Ovary (tissue), 9 donors: ENCODE measurements around the gene TMEM109. TPM values are rescaled to one million over a fixed set of nuclear protein-coding genes. Genes with fewer than 3 reads are reported as not detected.

Experiments
- DNase-seq, 5 donors: peaks; one replicate each; pipeline ENCODE4 v3.0.0-alpha.2; 2019 to 2020
- H3K27ac ChIP-seq, 2 donors: fragments of 200-600 bp; one replicate each; pipeline versions ENCODE4 v1.5.1 to v1.8.0; 2019 to 2022
- H3K27me3 ChIP-seq: fragments of 200-600 bp; one replicate; pipeline ENCODE4 v1.8.0; 2022
- H3K36me3 ChIP-seq: fragments of 200-600 bp; sonication (generic); one replicate; pipeline ENCODE4 v1.5.1; 2019
- H3K4me1 ChIP-seq: one replicate; pipeline ENCODE4 v1.8.1; 2013; ENCODE audit warnings: mild to moderate bottlenecking, moderate library complexity; ENCODE audit not compliant: insufficient read depth
- H3K4me3 ChIP-seq: fragments of 200-600 bp; sonication (generic); one replicate; pipeline ENCODE4 v1.5.1; 2017
- H3K9me3 ChIP-seq, 2 donors: fragments of 200-600 bp in 1 of 2; sonication (generic) in 1 of 2; one replicate each; pipeline versions ENCODE4 v1.5.1 to v1.8.1; 2013 to 2019; ENCODE audit warnings: mild to moderate bottlenecking in 1 of 2, moderate library complexity in 1 of 2
- CTCF ChIP-seq, 3 donors: fragments of 450-650 bp in 2 of 3; fragments of 200-600 bp in 1 of 3; IDR thresholded peaks; one replicate each; pipeline versions ENCODE4 v1.5.1 to v1.8.0; 2016 to 2022; ENCODE audit warnings: antibody characterized with exemption in 3 of 3, mild to moderate bottlenecking in 1 of 3
- EP300 ChIP-seq: sonication (generic); formaldehyde crosslinking; IDR thresholded peaks from one replicate; pipeline ENCODE4 v1.6.1; 2017; ENCODE audit warnings: antibody characterized with exemption
- POLR2A ChIP-seq: fragments of 450-650 bp; IDR thresholded peaks from one replicate; pipeline ENCODE4 v1.6.1; 2017; ENCODE audit warnings: antibody characterized with exemption, mild to moderate bottlenecking, moderate library complexity
- WGBS, 3 donors: extraction: QIAGEN DNeasy Blood & Tissue Kit in 1 of 3; methylation state at CpG; one replicate each; pipeline versions ENCODE4 v1.1.5 to v1.1.7; 2013 to 2017; 5-methylcytosine and 5-hydroxymethylcytosine counted together
- intact Hi-C, 4 donors: fragments of 100-400 bp; cut with DNase I; formaldehyde crosslinking; loops; one replicate each; pipeline versions ENCODE4 v1.11.0 to v1.15.1; 2022 to 2023
- polyA plus RNA-seq, 2 donors: library from polyadenylated mRNA; stranded (reverse); fragments of 200-250 nt in 1 of 2; fragments of 350-450 nt in 1 of 2; fragmentation: Illumina TruSeq in 1 of 2; extraction: RNeasy Lipid Tissue Mini Kit (QIAGEN cat#74804) in 1 of 2; gene quantifications; one replicate each; pipeline ENCODE4 v1.2.3, GENCODE V29; 2013 to 2014
- total RNA-seq, 7 donors: library from RNA; depleted of rRNA in 2 of 7; stranded (reverse); fragments of >200 nt in 2 of 7; fragmentation: NEBNext Ultra II Directional in 3 of 7; extraction: Animal tissue kit (Norgen Biotek cat#: 25700) in 3 of 7; gene quantifications; one replicate each; pipeline versions ENCODE4 v1.1.0 to v1.2.4, GENCODE V29; 2016 to 2023
- donor health status: DM: no; HTN: no; CAD: no; lungs with moderate emphysema.
- donor health status: DM: no; HTN: no; CAD: no.
- donor health status: Bipolar disorder and iron deficiency.
- donor health status: DM: yes; HTN: yes; CAD: no.
- donor health status: DM: no; HTN: no; CAD: no.
- donor health status: DM: yes; HTN: yes; CAD: no.

Gene TMEM109
- total and polyA plus RNA-seq, 9 donors = 88.7 to 145 (median 121) TPM

GRCh38 chr11:60924110-60924905 is 10.3 kb downstream of the TMEM109 start, which contains the start of gene TMEM132A:
Gene TMEM132A (plus strand): TSS chr11:60924460. CDS start chr11:60924634, 174 bp downstream.
- H3K27ac ChIP-seq = peak within 1 kb of the TSS in 1 of 2 donors; percentile 18
- peaks cover 8% of the 10 kb centered on the region for H3K4me1 ChIP-seq
- H3K27me3 ChIP-seq = no peaks in the 10 kb centered on the region
- DNase-seq = peak; percentile 68 to 78 (median 75)
- H3K36me3 ChIP-seq = no peaks in the 10 kb centered on the region
- TF ChIP-seq CTCF (IDR thresholded peaks at IDR 0.05) = no peak
- no peak for TF ChIP-seq POLR2A
- no peak for TF ChIP-seq EP300
- WGBS, 3 donors = 0 to 1% (median 1%) methylated on average over 50 to 69 of the region's 69 CpGs
- no peaks in the 10 kb centered on the region for H3K9me3 ChIP-seq
- intact Hi-C loops = no loop called here
- peak within 1 kb of the TSS; percentile 48 for H3K4me3 ChIP-seq

DNA sequence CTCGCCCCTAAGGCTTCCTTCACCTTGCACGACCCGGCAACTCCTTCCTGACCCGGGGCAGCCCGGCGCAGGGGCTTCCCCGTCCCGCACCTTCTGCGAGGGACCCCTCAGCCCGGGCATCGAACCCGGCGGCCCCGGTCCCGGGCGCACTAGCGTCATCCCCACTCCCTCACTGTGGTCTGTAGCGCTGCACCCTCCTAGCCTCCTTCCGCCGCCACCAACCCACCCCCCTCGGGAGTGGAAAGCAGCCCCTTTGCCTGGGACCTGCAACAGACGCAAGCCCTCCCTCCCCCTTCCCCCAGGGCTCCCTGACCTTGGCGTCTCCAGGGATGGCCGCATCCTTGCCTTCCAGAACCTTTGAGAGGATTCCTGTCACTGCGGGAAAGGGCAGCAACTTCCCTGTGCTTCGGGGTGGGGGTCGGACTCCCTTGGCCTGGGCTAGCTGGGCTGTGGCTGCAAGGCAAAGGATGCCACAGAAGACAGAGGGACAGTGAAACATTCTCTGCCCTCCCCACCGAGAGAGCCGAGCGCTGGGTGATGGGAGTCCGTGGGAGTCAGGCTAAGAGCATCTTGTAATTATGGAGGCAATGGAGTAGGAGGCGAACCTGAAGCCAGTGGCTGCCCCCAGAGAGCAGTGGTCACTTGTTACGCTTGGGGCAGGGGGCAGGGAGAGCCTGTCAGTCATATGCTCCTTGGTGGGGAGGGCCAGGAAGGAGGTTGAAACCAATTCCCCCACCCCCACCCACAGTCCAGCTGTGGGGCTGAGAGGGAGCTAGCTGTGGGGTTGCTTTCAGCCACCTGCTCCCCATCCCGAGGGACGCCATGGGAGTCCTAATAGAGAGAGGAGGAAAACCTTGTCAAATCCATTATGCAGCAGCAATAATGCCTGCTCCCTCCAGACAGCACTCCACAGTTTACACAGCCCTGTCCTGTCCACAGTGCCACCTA is 11.2 kb downstream of the TMEM109 start:
- TF ChIP-seq POLR2A (no peak), CTCF (IDR thresholded peaks at IDR 0.05) (no peak), EP300 (no peak)
- intact Hi-C loops = no loop called here
- H3K27ac ChIP-seq = peak overlapping the region in 1 of 2 donors; percentile 18
- H3K27me3 ChIP-seq = no peaks in the 10 kb centered on the region
- WGBS, 3 donors = 4 to 6% (median 5%) methylated on average over 35 of the region's 35 CpGs
- H3K36me3 ChIP-seq = no peaks in the 10 kb centered on the region
- peak overlapping the region; percentile 48 for H3K4me3 ChIP-seq
- peaks cover 8% of the 10 kb centered on the region for H3K4me1 ChIP-seq
- peak in 1 of 5 donors; percentile 49 for DNase-seq
- no peaks in the 10 kb centered on the region for H3K9me3 ChIP-seq

DNA sequence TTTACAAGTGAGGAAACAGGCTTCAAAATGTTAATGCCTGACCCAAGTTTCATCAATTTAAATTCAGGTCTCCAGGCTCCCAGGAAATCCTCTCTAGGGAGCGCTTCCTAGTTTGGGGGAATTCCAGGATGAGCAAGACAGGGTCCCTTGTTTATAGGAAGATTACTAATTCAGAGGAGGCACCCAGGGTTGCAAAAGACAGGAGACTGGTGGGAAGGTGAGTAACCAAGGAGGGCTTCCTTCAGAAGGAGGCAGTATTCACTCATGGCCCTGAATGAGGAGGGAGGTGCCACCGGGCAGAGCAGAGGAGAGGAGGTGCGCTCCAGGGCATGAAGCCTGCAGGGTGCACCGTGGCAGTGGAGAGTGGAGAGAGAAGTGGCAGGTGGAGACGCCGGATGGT is 11.9 kb downstream of the TMEM109 start:
- H3K9me3 ChIP-seq = no peaks in the 10 kb centered on the region
- no peak for DNase-seq
- WGBS, 3 donors = 77 to 89% (median 81%) methylated on average over 6 of the region's 6 CpGs
- H3K4me3 ChIP-seq = no peak overlapping the region
- H3K27ac ChIP-seq = no peak overlapping the region
- intact Hi-C loops = no loop called here
- H3K36me3 ChIP-seq = no peaks in the 10 kb centered on the region
- H3K27me3 ChIP-seq = no peaks in the 10 kb centered on the region
- TF ChIP-seq CTCF (IDR thresholded peaks at IDR 0.05) = no peak
- no peak for TF ChIP-seq EP300
- TF ChIP-seq POLR2A = no peak
- peaks cover 8% of the 10 kb centered on the region for H3K4me1 ChIP-seq

GRCh38 chr11:60926500-60926899 is 12.5 kb downstream of the TMEM109 start:
- TF ChIP-seq POLR2A (no peak), CTCF (IDR thresholded peaks at IDR 0.05) (no peak), EP300 (no peak)
- no peaks in the 10 kb centered on the region for H3K27me3 ChIP-seq
- no peak overlapping the region for H3K27ac ChIP-seq
- no peaks in the 10 kb centered on the region for H3K36me3 ChIP-seq
- intact Hi-C loops = no loop called here
- H3K4me1 ChIP-seq = peaks cover 8% of the 10 kb centered on the region
- WGBS, 3 donors = 92 to 95% (median 92%) methylated on average over 8 of the region's 8 CpGs
- H3K4me3 ChIP-seq = no peak overlapping the region
- no peak for DNase-seq
- no peaks in the 10 kb centered on the region for H3K9me3 ChIP-seq
